ENCODE data around the gene CDK6.

Gene CDK6

DNA sequence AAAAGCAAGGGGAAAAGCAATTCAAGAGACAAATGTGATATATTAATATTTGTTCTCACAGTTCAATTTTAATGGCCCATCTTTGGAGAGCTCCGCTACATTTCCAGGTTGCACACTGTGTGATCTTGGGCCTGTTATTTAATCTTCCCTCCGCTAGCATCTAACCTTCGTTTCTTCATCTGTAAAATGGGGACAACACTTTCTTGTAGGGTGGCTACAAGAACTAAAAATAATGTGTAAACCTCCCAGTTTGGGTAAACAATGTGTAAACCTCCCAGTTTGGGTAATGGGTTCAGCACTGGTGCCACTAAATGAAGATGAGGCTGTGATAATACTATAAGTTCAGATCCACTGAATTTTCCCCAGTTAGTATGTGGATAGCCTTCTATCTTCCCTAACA is 99.5 kb downstream of the CDK6 start:
- H3K27ac ChIP-seq (ENCODE audit: low read length) = no peak overlapping the region
- H3K27me3 ChIP-seq (ENCODE audit: low read depth, low read length) = no peaks in the 10 kb centered on the region
- H3K79me2 ChIP-seq (ENCODE audit: low read length) = peaks cover 50% of the 10 kb centered on the region
- H3K4me2 ChIP-seq (ENCODE audit: low read length) = no peak overlapping the region
- H4K20me1 ChIP-seq (ENCODE audit: insufficient read depth, low read length) = peaks cover 24% of the 10 kb centered on the region; the same call in 1 of the 2 replicates
- H3K4me1 ChIP-seq (ENCODE audit: low read length) = peaks cover 9% of the 10 kb centered on the region
- H3K9me3 ChIP-seq (ENCODE audit: insufficient read depth, low read length) = no peaks in the 10 kb centered on the region
- no peak overlapping the region for H3K4me3 ChIP-seq (ENCODE audit: low read length)
- H3K36me3 ChIP-seq (replicated peaks; ENCODE audit: low read depth, low read length) = no peaks in the 10 kb centered on the region
- TF ChIP-seq, protein P1, sequence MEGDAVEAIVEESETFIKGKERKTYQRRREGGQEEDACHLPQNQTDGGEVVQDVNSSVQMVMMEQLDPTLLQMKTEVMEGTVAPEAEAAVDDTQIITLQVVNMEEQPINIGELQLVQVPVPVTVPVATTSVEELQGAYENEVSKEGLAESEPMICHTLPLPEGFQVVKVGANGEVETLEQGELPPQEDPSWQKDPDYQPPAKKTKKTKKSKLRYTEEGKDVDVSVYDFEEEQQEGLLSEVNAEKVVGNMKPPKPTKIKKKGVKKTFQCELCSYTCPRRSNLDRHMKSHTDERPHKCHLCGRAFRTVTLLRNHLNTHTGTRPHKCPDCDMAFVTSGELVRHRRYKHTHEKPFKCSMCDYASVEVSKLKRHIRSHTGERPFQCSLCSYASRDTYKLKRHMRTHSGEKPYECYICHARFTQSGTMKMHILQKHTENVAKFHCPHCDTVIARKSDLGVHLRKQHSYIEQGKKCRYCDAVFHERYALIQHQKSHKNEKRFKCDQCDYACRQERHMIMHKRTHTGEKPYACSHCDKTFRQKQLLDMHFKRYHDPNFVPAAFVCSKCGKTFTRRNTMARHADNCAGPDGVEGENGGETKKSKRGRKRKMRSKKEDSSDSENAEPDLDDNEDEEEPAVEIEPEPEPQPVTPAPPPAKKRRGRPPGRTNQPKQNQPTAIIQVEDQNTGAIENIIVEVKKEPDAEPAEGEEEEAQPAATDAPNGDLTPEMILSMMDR (IDR thresholded peaks at IDR 0.05; ENCODE audit: low read depth, low read length) = no peak
- no peak for TF ChIP-seq EZH2phosphoT487 (IDR thresholded peaks at IDR 0.05; ENCODE audit: low read depth)
- H3K9ac ChIP-seq (ENCODE audit: low read length) = no peak overlapping the region
- no peak overlapping the region for H2AFZ ChIP-seq (ENCODE audit: low read depth, low read length)

DNA sequence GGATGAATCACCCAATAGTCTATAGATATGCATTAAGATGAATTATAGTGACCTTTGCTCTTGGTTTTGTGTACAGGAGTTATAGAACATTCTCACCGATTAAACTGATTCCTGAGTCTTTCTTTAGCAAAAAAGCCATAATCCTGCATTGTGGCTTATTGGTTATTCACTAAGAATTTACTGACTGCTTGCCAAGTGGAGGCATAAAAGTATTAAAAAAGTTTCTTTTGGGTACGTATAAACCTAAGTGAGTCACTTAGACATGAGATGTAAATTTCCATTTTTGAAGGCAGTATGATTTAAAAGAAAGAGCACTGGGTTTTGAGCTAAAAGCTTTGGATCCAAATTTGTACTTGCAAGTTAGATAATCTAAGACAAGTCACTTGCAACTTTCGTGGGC is 100.7 kb downstream of the CDK6 start:
- TF ChIP-seq, protein P1 (IDR thresholded peaks at IDR 0.05; ENCODE audit: low read depth, low read length) = no peak
- TF ChIP-seq EZH2phosphoT487 (IDR thresholded peaks at IDR 0.05; ENCODE audit: low read depth) = no peak
- Histone ChIP-seq H3K79me2 (ENCODE audit: low read length) (peaks cover 55% of the 10 kb centered on the region), H4K20me1 (ENCODE audit: insufficient read depth, low read length) (peaks cover 30% of the 10 kb centered on the region), H3K4me3 (ENCODE audit: low read length) (no peak overlapping the region), H3K36me3 (replicated peaks; ENCODE audit: low read depth, low read length) (peaks cover 5% of the 10 kb centered on the region), H3K27ac (ENCODE audit: low read length) (no peak overlapping the region), H3K9me3 (ENCODE audit: insufficient read depth, low read length) (no peaks in the 10 kb centered on the region), H3K4me1 (ENCODE audit: low read length) (peaks cover 19% of the 10 kb centered on the region), H3K27me3 (ENCODE audit: low read depth, low read length) (no peaks in the 10 kb centered on the region), H2AFZ (ENCODE audit: low read depth, low read length) (no peak overlapping the region), H3K4me2 (ENCODE audit: low read length) (no peak overlapping the region), H3K9ac (ENCODE audit: low read length) (no peak overlapping the region)

DNA sequence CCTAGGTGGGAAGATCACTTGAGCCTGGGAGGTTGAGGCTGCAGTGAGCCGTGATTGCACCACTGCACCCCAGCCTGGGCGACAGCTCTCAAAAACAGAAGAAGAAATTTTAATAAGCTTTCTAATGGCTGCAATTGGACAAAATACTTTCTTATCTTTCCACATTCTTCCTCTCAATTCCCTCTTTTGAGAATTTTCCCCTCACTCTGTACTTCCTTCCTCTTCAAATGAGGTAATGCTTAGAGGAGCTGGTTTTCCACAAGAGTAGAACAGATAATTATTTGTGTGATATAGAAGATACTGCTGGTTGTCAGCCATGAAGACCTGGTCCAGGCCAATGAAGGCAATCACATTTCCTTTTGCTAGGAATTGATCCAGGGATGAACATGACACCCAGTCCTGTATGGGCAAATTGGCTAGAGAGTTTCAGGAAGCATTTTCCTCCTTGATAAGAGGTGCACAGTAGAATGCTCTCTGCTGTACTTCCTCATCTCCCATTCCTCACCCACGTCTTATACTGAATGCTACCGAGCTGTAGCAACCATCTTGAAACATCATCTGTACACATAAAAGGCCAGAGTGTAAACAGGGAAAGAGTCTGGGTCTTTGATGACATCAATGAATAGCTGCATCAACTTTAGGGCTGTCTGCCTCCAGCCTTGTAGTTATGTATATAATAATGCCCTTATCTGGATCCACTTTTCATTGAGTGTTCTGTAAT is 103.9 kb downstream of the CDK6 start:
- Histone ChIP-seq H4K20me1 (ENCODE audit: insufficient read depth, low read length) (peaks cover 27% of the 10 kb centered on the region), H3K9ac (ENCODE audit: low read length) (no peak overlapping the region), H3K4me1 (ENCODE audit: low read length) (peaks cover 19% of the 10 kb centered on the region), H3K79me2 (ENCODE audit: low read length) (peaks cover 56% of the 10 kb centered on the region), H3K27ac (ENCODE audit: low read length) (peak overlapping the region; percentile 31), H2AFZ (ENCODE audit: low read depth, low read length) (no peak overlapping the region), H3K9me3 (ENCODE audit: insufficient read depth, low read length) (no peaks in the 10 kb centered on the region), H3K27me3 (ENCODE audit: low read depth, low read length) (no peaks in the 10 kb centered on the region), H3K4me2 (ENCODE audit: low read length) (peak overlapping the region; percentile 52), H3K4me3 (ENCODE audit: low read length) (no peak overlapping the region), H3K36me3 (replicated peaks; ENCODE audit: low read depth, low read length) (peaks cover 8% of the 10 kb centered on the region)
- no peak for TF ChIP-seq EZH2phosphoT487 (IDR thresholded peaks at IDR 0.05; ENCODE audit: low read depth)
- TF ChIP-seq, protein P1 (IDR thresholded peaks at IDR 0.05; ENCODE audit: low read depth, low read length) = no peak

DNA sequence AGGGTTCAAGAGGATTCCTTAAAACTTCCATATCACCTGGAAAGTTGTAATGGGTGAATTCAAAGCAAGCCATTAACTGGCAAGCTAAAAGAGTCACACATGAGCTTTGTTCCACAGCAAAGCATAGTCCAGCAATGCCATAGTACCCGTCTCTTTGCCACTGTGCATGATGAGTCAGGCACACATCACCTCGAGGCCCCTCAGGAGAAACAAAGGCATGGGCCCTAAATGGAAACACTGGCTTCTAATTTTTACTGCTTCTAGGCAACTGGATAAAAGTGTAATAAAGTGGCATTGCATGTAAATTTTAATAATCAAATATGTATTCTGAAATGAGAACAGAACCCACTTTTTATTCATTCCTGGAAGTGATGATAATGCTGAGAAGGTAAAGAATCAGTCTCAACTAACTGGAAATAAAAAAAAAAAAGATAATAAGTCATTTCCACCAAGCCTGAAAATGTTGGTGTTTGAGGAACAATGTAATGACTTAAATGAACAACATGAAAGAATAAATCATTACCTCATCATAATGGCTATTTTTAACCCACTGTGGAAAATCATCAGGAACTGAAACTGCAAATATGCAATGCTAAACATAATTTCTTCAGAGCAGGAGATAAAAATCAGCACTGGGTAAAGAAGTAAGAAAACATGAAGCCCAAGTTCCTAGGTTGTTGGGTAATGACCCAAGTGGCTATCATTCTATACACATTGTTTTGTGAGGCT is 104.9 kb downstream of the CDK6 start:
- no peak overlapping the region for H3K9ac ChIP-seq (ENCODE audit: low read length)

More for the DNA sequence above, 104.9 kb downstream of the CDK6 start:
- TF ChIP-seq, protein P1 (IDR thresholded peaks at IDR 0.05; ENCODE audit: low read depth, low read length) = no peak
- TF ChIP-seq EZH2phosphoT487 (IDR thresholded peaks at IDR 0.05; ENCODE audit: low read depth) = no peak
- H3K4me1 ChIP-seq (ENCODE audit: low read length) = peaks cover 19% of the 10 kb centered on the region
- no peaks in the 10 kb centered on the region for H3K9me3 ChIP-seq (ENCODE audit: insufficient read depth, low read length)
- H3K4me3 ChIP-seq (ENCODE audit: low read length) = 0 out of 2 replicates have a peak overlapping the region, but pooled peaks have one; percentile 11
- peaks cover 57% of the 10 kb centered on the region for H3K79me2 ChIP-seq (ENCODE audit: low read length)
- H4K20me1 ChIP-seq (ENCODE audit: insufficient read depth, low read length) = peaks cover 21% of the 10 kb centered on the region
- H3K4me2 ChIP-seq (ENCODE audit: low read length) = peak overlapping the region; percentile 52
- H3K36me3 ChIP-seq (replicated peaks; ENCODE audit: low read depth, low read length) = peaks cover 8% of the 10 kb centered on the region
- H2AFZ ChIP-seq (ENCODE audit: low read depth, low read length) = no peak overlapping the region
- no peaks in the 10 kb centered on the region for H3K27me3 ChIP-seq (ENCODE audit: low read depth, low read length)
- H3K27ac ChIP-seq (ENCODE audit: low read length) = peak overlapping the region; percentile 31

Data from OCI-LY3 (cell line).